ENCODE data around the gene CKAP2L. TPM values are rescaled to one million over a fixed set of nuclear protein-coding genes. Genes with fewer than 3 reads are reported as not detected.

The CKAP2L gene
- total and polyA plus RNA-seq, 9 of the 15 experiments (the other 6 are each of a cell fraction or from before 2014, with no cell fraction given) = 10.4 to 21.9 (median 14.2) TPM

DNA sequence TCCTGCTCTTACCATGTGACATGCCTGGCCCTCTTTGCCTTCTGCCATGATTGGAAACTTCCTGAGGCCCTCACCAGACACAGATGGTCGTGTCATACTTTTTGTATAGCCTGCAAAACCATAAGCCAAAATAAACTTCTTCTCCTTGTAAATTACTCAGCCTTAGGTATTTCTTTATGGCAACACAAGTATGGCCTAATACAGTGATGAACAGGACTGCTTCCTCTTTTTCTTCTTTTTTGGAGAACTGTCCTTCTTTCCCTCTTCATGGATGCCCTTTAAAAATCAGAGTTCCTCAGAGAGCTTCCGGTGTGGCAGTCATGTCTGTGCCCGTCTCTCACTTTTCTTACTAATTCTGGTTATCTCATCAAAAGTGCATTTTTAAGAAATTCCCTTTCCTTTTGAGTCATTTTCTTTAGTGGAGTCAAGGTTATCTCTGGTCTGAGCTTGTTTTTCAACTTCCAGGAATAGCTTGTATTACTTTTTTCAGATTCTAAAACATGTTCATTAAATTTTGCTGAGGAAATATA is 29.1 kb upstream of the CKAP2L start (continued):
- TF ChIP-seq, protein P1, sequence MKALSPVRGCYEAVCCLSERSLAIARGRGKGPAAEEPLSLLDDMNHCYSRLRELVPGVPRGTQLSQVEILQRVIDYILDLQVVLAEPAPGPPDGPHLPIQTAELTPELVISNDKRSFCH (CRISPR knock-in tag; IDR thresholded peaks at IDR 0.05) = no peak
- TF ChIP-seq, protein P1 (tag; IDR thresholded peaks at IDR 0.05) = 0 out of 2 replicates have a peak, but pooled peaks have one; percentile 66
- TF ChIP-seq ZNF212 (CRISPR knock-in tag; IDR thresholded peaks at IDR 0.05) = no peak
- no peak for TF ChIP-seq FOXK1 (CRISPR knock-in tag; IDR thresholded peaks at IDR 0.05; ENCODE audit: borderline replicate concordance)
- peak; percentile 20; the same call in 1 of the 2 replicates for TF ChIP-seq ZNF75A (CRISPR knock-in tag; IDR thresholded peaks at IDR 0.05)
- TF ChIP-seq, protein P2, sequence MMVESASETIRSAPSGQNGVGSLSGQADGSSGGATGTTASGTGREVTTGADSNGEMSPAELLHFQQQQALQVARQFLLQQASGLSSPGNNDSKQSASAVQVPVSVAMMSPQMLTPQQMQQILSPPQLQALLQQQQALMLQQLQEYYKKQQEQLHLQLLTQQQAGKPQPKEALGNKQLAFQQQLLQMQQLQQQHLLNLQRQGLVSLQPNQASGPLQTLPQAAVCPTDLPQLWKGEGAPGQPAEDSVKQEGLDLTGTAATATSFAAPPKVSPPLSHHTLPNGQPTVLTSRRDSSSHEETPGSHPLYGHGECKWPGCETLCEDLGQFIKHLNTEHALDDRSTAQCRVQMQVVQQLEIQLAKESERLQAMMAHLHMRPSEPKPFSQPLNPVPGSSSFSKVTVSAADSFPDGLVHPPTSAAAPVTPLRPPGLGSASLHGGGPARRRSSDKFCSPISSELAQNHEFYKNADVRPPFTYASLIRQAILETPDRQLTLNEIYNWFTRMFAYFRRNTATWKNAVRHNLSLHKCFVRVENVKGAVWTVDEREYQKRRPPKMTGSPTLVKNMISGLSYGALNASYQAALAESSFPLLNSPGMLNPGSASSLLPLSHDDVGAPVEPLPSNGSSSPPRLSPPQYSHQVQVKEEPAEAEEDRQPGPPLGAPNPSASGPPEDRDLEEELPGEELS (CRISPR knock-in tag; IDR thresholded peaks at IDR 0.05; ENCODE audit: borderline replicate concordance) = no peak
- no peak for TF ChIP-seq ZNF140 (CRISPR knock-in tag; IDR thresholded peaks at IDR 0.05)
- TF ChIP-seq, protein P3, sequence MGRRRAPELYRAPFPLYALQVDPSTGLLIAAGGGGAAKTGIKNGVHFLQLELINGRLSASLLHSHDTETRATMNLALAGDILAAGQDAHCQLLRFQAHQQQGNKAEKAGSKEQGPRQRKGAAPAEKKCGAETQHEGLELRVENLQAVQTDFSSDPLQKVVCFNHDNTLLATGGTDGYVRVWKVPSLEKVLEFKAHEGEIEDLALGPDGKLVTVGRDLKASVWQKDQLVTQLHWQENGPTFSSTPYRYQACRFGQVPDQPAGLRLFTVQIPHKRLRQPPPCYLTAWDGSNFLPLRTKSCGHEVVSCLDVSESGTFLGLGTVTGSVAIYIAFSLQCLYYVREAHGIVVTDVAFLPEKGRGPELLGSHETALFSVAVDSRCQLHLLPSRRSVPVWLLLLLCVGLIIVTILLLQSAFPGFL (CRISPR knock-in tag; IDR thresholded peaks at IDR 0.05) = no peak
- TF ChIP-seq, protein P4, sequence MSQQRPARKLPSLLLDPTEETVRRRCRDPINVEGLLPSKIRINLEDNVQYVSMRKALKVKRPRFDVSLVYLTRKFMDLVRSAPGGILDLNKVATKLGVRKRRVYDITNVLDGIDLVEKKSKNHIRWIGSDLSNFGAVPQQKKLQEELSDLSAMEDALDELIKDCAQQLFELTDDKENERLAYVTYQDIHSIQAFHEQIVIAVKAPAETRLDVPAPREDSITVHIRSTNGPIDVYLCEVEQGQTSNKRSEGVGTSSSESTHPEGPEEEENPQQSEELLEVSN (IDR thresholded peaks at IDR 0.05; ENCODE audit: borderline replicate concordance in 1 of 2, extremely low read depth in 1 of 2, insufficient read depth in 1 of 2, insufficient read length in 1 of 2, low read depth in 1 of 2, low read length in 1 of 2, poor library complexity in 1 of 2, severe bottlenecking in 1 of 2) = no peak
- TF ChIP-seq DACH1 (IDR thresholded peaks at IDR 0.05; ENCODE audit: partially characterized antibody) = no peak
- TF ChIP-seq HDAC1 (IDR thresholded peaks at IDR 0.05) = no peak
- TF ChIP-seq, protein P5, sequence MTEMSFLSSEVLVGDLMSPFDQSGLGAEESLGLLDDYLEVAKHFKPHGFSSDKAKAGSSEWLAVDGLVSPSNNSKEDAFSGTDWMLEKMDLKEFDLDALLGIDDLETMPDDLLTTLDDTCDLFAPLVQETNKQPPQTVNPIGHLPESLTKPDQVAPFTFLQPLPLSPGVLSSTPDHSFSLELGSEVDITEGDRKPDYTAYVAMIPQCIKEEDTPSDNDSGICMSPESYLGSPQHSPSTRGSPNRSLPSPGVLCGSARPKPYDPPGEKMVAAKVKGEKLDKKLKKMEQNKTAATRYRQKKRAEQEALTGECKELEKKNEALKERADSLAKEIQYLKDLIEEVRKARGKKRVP (CRISPR knock-in tag; IDR thresholded peaks at IDR 0.05) = 0 out of 2 replicates have a peak, but pooled peaks have one; percentile 26
- TF ChIP-seq, protein P6, sequence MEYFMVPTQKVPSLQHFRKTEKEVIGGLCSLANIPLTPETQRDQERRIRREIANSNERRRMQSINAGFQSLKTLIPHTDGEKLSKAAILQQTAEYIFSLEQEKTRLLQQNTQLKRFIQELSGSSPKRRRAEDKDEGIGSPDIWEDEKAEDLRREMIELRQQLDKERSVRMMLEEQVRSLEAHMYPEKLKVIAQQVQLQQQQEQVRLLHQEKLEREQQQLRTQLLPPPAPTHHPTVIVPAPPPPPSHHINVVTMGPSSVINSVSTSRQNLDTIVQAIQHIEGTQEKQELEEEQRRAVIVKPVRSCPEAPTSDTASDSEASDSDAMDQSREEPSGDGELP (CRISPR knock-in tag; IDR thresholded peaks at IDR 0.05; ENCODE audit: borderline replicate concordance) = no peak
- no peak for TF ChIP-seq SRSF9 (IDR thresholded peaks at IDR 0.05; ENCODE audit: borderline replicate concordance, low read depth, low read length)
- no peak for TF ChIP-seq TCF7L2 (IDR thresholded peaks at IDR 0.05; ENCODE audit: low read depth, low read length)
- TF ChIP-seq, protein P7, sequence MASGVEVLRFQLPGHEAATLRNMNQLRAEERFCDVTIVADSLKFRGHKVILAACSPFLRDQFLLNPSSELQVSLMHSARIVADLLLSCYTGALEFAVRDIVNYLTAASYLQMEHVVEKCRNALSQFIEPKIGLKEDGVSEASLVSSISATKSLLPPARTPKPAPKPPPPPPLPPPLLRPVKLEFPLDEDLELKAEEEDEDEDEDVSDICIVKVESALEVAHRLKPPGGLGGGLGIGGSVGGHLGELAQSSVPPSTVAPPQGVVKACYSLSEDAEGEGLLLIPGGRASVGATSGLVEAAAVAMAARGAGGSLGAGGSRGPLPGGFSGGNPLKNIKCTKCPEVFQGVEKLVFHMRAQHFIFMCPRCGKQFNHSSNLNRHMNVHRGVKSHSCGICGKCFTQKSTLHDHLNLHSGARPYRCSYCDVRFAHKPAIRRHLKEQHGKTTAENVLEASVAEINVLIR (CRISPR knock-in tag; IDR thresholded peaks at IDR 0.05) = 0 out of 2 replicates have a peak, but pooled peaks have one; percentile 5
- 0 out of 2 replicates have a peak, but pooled peaks have one; percentile 57 for TF ChIP-seq ILK (tag; IDR thresholded peaks at IDR 0.05; ENCODE audit: borderline replicate concordance, low read depth)
- TF ChIP-seq MTA1 (IDR thresholded peaks at IDR 0.05; ENCODE audit: borderline replicate concordance) = no peak
- TF ChIP-seq TGIF2 (CRISPR knock-in tag; IDR thresholded peaks at IDR 0.05) = no peak
- TF ChIP-seq ZNF583 (CRISPR knock-in tag; IDR thresholded peaks at IDR 0.05) = peak; percentile 76
